IMR-90 (cell line): ENCODE results near the gene NAV2. TPM values are rescaled to one million over a fixed set of nuclear protein-coding genes. Genes with fewer than 3 reads are reported as not detected.

Source experiments
- ATAC-seq: fragments of 200-7000 bp; cut with Tn5 transposase; 2 replicates; pipeline ENCODE4 v1.9.1; 2020; ENCODE audit warnings: low read depth, mild to moderate bottlenecking, moderate library complexity
- BruUV-seq: library from RNA; stranded (reverse); fragments of 400-500 nt; replicated peaks from 2 replicates; lab custom pipeline; 2021; lab: Mats Ljungman, UMichigan
- CTCF ChIA-PET: fragments of 300-600 bp; formaldehyde crosslinking; extraction: SDS; loops from one replicate; lab custom pipeline; 2021; ENCODE audit warnings: antibody characterized with exemption; lab: Yijun Ruan, JAX
- POLR2A ChIA-PET: fragments of 300-600 bp; sonication (Branson Sonifier 250); formaldehyde crosslinking; loops from one replicate; lab custom pipeline; 2022; ENCODE audit warnings: antibody characterized with exemption; ENCODE audit not compliant: unreplicated experiment; lab: Charles Lee
- DNase-seq: peaks from one replicate; pipeline ENCODE4 v3.0.0; 2013
- H2AFZ ChIP-seq: replicated peaks from 2 replicates; pipeline ENCODE3; 2013; ENCODE audit warnings: low read length, mild to moderate bottlenecking; ENCODE audit not compliant: poor library complexity
- H2AK5ac ChIP-seq: 2 replicates; pipeline ENCODE4 v1.6.1; 2013; ENCODE audit warnings: low read depth, low read length, inconsistent platforms
- H2AK9ac ChIP-seq: replicated peaks from 2 replicates; pipeline ENCODE3; 2013; ENCODE audit warnings: mild to moderate bottlenecking, low read depth, low read length, moderate library complexity; ENCODE audit not compliant: poor library complexity
- H2BK120ac ChIP-seq: 2 replicates; pipeline ENCODE4 v1.6.1; 2013; ENCODE audit warnings: low read depth, low read length, inconsistent platforms
- H2BK15ac ChIP-seq: 3 replicates; pipeline ENCODE4 v1.6.1; 2013; ENCODE audit warnings: low read depth, low read length, inconsistent platforms
- H2BK20ac ChIP-seq: 2 replicates; pipeline ENCODE4 v1.6.1; 2013; ENCODE audit warnings: low read depth, mild to moderate bottlenecking, inconsistent platforms, low read length, moderate library complexity
- H2BK5ac ChIP-seq: 2 replicates; pipeline ENCODE4 v1.6.1; 2013; ENCODE audit warnings: mild to moderate bottlenecking, low read depth, low read length, inconsistent platforms; ENCODE audit not compliant: poor library complexity, severe bottlenecking
- H3K14ac ChIP-seq: replicated peaks from 2 replicates; pipeline ENCODE4 v1.6.1; 2013; ENCODE audit warnings: low read depth, low read length, inconsistent platforms
- H3K18ac ChIP-seq: 2 replicates; pipeline ENCODE4 v1.6.1; 2013; ENCODE audit warnings: low read depth, low read length, control low read depth
- H3K23ac ChIP-seq: 2 replicates; pipeline ENCODE4 v1.6.1; 2013; ENCODE audit warnings: low read depth, low read length, inconsistent platforms
- H3K27ac ChIP-seq: 2 replicates; pipeline ENCODE4 v1.5.1; 2013; ENCODE audit warnings: mild to moderate bottlenecking, control low read depth, low read length; ENCODE audit not compliant: insufficient read depth
- H3K27me3 ChIP-seq: 2 replicates; pipeline ENCODE4 v1.6.1; 2013; ENCODE audit warnings: low read length; ENCODE audit not compliant: control insufficient read depth, insufficient read depth
- H3K36me3 ChIP-seq: 2 replicates; pipeline ENCODE4 v1.6.1; 2013; ENCODE audit warnings: low read length, mixed read lengths; ENCODE audit not compliant: control insufficient read depth, insufficient read depth
- H3K4ac ChIP-seq: 2 replicates; pipeline ENCODE4 v1.6.1; 2013; ENCODE audit warnings: low read depth, low read length, inconsistent platforms
- H3K4me1 ChIP-seq: 2 replicates; pipeline ENCODE4 v1.6.1; 2013; ENCODE audit warnings: low read length, mixed read lengths; ENCODE audit not compliant: control insufficient read depth, insufficient read depth
- H3K4me2 ChIP-seq: 2 replicates; pipeline ENCODE4 v1.6.1; 2013; ENCODE audit warnings: low read depth, mild to moderate bottlenecking, control low read depth, low read length, moderate library complexity
- H3K4me3 ChIP-seq: 2 replicates; pipeline ENCODE4 v1.5.1; 2013; ENCODE audit warnings: low read depth, mild to moderate bottlenecking, control low read depth, low read length, moderate library complexity; ENCODE audit not compliant: insufficient read depth
- H3K56ac ChIP-seq: 2 replicates; pipeline ENCODE4 v1.6.1; 2013; ENCODE audit warnings: low read length, inconsistent platforms; ENCODE audit not compliant: insufficient read depth; ENCODE audit errors: extremely low read depth
- H3K79me1 ChIP-seq, 2 experiments: 2 replicates each; pipeline ENCODE4 v1.6.1; 2013; ENCODE audit warnings: low read length in 2 of 2, inconsistent platforms in 1 of 2, low read depth in 1 of 2
- H3K9ac ChIP-seq: 2 replicates; pipeline ENCODE4 v1.6.1; 2013; ENCODE audit warnings: low read depth, low read length, control low read depth
- H3K9me1 ChIP-seq: 2 replicates; pipeline ENCODE4 v1.6.1; 2013; ENCODE audit warnings: low read length, inconsistent platforms; ENCODE audit not compliant: insufficient read depth
- H3K9me3 ChIP-seq: 2 replicates; pipeline ENCODE4 v1.6.1; 2013; ENCODE audit warnings: low read length; ENCODE audit not compliant: control insufficient read depth, insufficient read depth
- H4K20me1 ChIP-seq: 2 replicates; pipeline ENCODE4 v1.6.1; 2013; ENCODE audit warnings: low read length, inconsistent platforms; ENCODE audit not compliant: insufficient read depth
- H4K5ac ChIP-seq: 2 replicates; pipeline ENCODE4 v1.6.1; 2013; ENCODE audit warnings: mild to moderate bottlenecking, low read depth, low read length, control low read depth
- H4K8ac ChIP-seq, 2 experiments: 2 replicates each; pipeline ENCODE4 v1.6.1; 2013; ENCODE audit warnings: low read depth in 2 of 2, low read length in 2 of 2, control low read depth in 1 of 2, inconsistent platforms in 1 of 2
- H4K91ac ChIP-seq: 2 replicates; pipeline ENCODE4 v1.6.1; 2013; ENCODE audit warnings: low read depth, low read length, inconsistent platforms; ENCODE audit not compliant: insufficient read depth
- BHLHE40 ChIP-seq: fragments of 150-350 bp; IDR thresholded peaks from 2 replicates; pipeline ENCODE4 v1.6.1; 2016; ENCODE audit warnings: mild to moderate bottlenecking, low read depth, low read length
- CEBPB ChIP-seq: IDR thresholded peaks from 2 replicates; pipeline ENCODE4 v1.6.1; 2012; ENCODE audit warnings: low read depth, low read length, improper control_type of control experiment
- CHD1 ChIP-seq: IDR thresholded peaks from 2 replicates; pipeline ENCODE4 v1.6.1; 2012; ENCODE audit warnings: low read depth, low read length, improper control_type of control experiment
- MAFK ChIP-seq: IDR thresholded peaks from 2 replicates; pipeline ENCODE4 v1.6.1; 2012; ENCODE audit warnings: low read depth, low read length, improper control_type of control experiment
- MAZ ChIP-seq: IDR thresholded peaks from 2 replicates; pipeline ENCODE4 v1.6.1; 2012; ENCODE audit warnings: low read depth, mild to moderate bottlenecking, low read length, improper control_type of control experiment, moderate library complexity, borderline replicate concordance
- MXI1 ChIP-seq: IDR thresholded peaks from 2 replicates; pipeline ENCODE4 v1.6.1; 2012; ENCODE audit warnings: low read depth, mild to moderate bottlenecking, low read length, moderate library complexity, borderline replicate concordance
- NFE2L2 ChIP-seq: fragments of 150-350 bp; IDR thresholded peaks from 2 replicates; pipeline ENCODE4 v1.6.1; 2016; ENCODE audit warnings: low read depth, mild to moderate bottlenecking, low read length
- RAD21 ChIP-seq: IDR thresholded peaks from 2 replicates; pipeline ENCODE4 v1.6.1; 2012; ENCODE audit warnings: low read length, improper control_type of control experiment
- RCOR1 ChIP-seq: IDR thresholded peaks from 2 replicates; pipeline ENCODE4 v1.6.1; 2012; ENCODE audit warnings: mild to moderate bottlenecking, low read length, improper control_type of control experiment; ENCODE audit not compliant: insufficient replicate concordance
- RFX5 ChIP-seq: IDR thresholded peaks from 2 replicates; pipeline ENCODE4 v1.8.0; 2012; ENCODE audit warnings: low read depth, mild to moderate bottlenecking, low read length, moderate library complexity
- SMC3 ChIP-seq: fragments of 150-350 bp; IDR thresholded peaks from 2 replicates; pipeline ENCODE4 v1.6.1; 2016; ENCODE audit warnings: low read depth, mild to moderate bottlenecking, antibody characterized with exemption, low read length, moderate library complexity
- WGBS, 2 experiments: methylation state at CpG; one replicate each; pipeline versions ENCODE4 v1.1.5 to v1.1.7; 2013; ENCODE audit warnings: missing lambda C conversion rate in 2 of 2; ENCODE audit not compliant: insufficient read length in 1 of 2; ENCODE audit errors: extremely low coverage in 2 of 2; 5-methylcytosine and 5-hydroxymethylcytosine counted together
- dilution Hi-C: fragments of 300-500 bp; cut with HindIII; formaldehyde crosslinking; loops from one replicate; pipeline ENCODE4 v1.14.3; 2018; ENCODE audit warnings: low sequenced_read_pairs; ENCODE audit not compliant: unreplicated experiment
- in situ Hi-C: fragments of 300-500 bp; cut with MboI; formaldehyde crosslinking; loops from 3 replicates; pipeline ENCODE4 v1.14.3; 2019; ENCODE audit warnings: low sequenced_read_pairs, inconsistent platforms, mixed read lengths
- intact Hi-C: fragments of 100-400 bp; cut with micrococcal nuclease; formaldehyde crosslinking; loops from 2 replicates; pipeline ENCODE4 v1.10.0; 2022
- polyA plus RNA-seq, 3 experiments: library from polyadenylated mRNA; depleted of rRNA; stranded (reverse); fragments of >200 nt; gene quantifications; 2 replicates each; pipeline ENCODE4 v1.2.3, GENCODE V29; 2012; ENCODE audit warnings: low replicate concordance in 1 of 3
- total RNA-seq: library from RNA; depleted of rRNA; stranded (reverse); fragments of >200 nt; gene quantifications from 2 replicates; pipeline ENCODE4 v1.2.3, GENCODE V29; 2012
- TF ChIP-seq, protein P1 (sequence below): fragments of 150-350 bp; IDR thresholded peaks from 2 replicates; pipeline ENCODE4 v1.6.1; 2017; ENCODE audit warnings: mild to moderate bottlenecking, antibody characterized with exemption, low read length, low read depth
- TF ChIP-seq, protein P2 (sequence below): fragments of 150-350 bp; IDR thresholded peaks from 2 replicates; pipeline ENCODE4 v1.6.1; 2016; ENCODE audit warnings: low read depth, mild to moderate bottlenecking, low read length, moderate library complexity, borderline replicate concordance

NAV2 gene
- total and polyA plus RNA-seq, 2 of the 4 experiments (the other 2 are of a cell fraction), result 4.5 to 12.6 TPM

DNA sequence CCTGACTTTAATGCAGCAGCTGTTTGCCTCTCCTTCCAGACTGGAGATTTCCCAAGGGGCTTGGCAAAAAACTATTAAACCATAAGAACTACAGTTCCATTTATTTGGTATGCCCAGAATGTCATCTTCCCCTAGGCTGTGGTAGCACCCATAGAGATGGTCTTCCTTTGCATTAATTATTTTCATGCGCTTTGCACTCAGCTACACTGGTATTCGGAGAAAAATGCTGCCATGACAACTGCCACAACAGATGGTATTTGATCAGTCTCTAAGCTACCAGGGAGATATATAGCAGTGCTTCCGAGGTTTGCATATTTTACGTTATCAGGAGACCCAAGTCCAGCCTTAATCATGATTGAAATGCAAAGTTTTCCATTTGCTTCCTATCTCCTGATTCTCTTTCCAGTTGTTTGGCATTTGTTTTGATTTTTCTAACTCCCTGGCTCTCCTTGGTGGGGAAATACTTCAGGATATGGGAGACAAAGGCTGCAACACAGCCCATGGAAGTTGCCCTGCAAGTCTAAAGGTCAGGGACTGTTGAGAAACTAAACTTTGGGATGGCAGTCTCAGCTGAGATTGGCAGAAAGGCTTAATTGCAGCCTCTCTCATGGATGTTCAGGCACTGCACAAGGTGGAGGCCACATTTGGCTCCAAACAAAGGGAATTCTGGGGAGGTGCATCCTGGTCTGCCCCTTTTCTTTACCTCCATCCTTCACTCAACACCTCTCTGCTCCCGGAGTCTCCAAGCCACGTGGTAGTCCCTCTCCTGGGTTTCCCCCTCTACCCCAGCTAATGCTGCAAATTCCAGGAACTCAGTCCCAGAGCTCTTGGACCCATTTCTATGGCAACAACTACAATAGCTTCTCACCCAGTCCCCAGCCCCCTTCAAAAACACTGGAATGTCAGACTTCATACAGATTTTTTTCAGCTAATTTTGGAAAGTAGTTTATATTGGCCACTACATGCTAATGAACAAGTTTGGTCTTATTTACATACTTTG is 151.8 kb downstream of the NAV2 start:
- CTCF ChIA-PET, result no interaction called here
- no peak overlapping the region for H3K23ac ChIP-seq

More for the DNA sequence above, 151.8 kb downstream of the NAV2 start:
- H3K9me3 ChIP-seq, result no peaks in the 10 kb centered on the region
- H3K4me3 ChIP-seq, result no peak overlapping the region
- H2BK15ac ChIP-seq, result no peak overlapping the region
- ATAC-seq, result 0 out of 2 replicates have a peak, but pooled peaks have one; percentile 27
- no peak overlapping the region for H4K5ac ChIP-seq
- BruUV-seq, result no TSS peak
- peaks cover 8% of the 10 kb centered on the region; the same call in 1 of the 2 replicates for H3K4me1 ChIP-seq
- H2AK9ac ChIP-seq, result no peak overlapping the region
- H3K4ac ChIP-seq, result no peak overlapping the region
- dilution Hi-C loops, result no loop called here
- H3K18ac ChIP-seq, result no peak overlapping the region
- peaks cover 5% of the 10 kb centered on the region; the same call in 1 of the 2 replicates for H4K20me1 ChIP-seq
- 100% methylated on average over 2 of the region's 6 CpGs; no CpG with 5 or more reads in 1 of the 2 experiments for WGBS, 2 experiments
- peaks cover 5% of the 10 kb centered on the region; the same call in 1 of the 2 replicates for H3K9me1 ChIP-seq
- no peak overlapping the region for H3K56ac ChIP-seq
- DNase-seq, result no peak
- POLR2A ChIA-PET, result no interaction called here
- H3K36me3 ChIP-seq, result peaks cover 5% of the 10 kb centered on the region; the same call in 1 of the 2 replicates
- H2BK120ac ChIP-seq, result no peak overlapping the region
- H2BK20ac ChIP-seq, result no peak overlapping the region
- no peak overlapping the region for H4K8ac ChIP-seq
- in situ Hi-C loops, result no loop called here
- no peaks in the 10 kb centered on the region for H3K27me3 ChIP-seq
- H2AFZ ChIP-seq, result no peak overlapping the region
- H4K91ac ChIP-seq, result no peak overlapping the region
- no peak overlapping the region for H3K14ac ChIP-seq
- H3K9ac ChIP-seq, result no peak overlapping the region
- intact Hi-C loops, result no loop called here
- TF ChIP-seq, protein P1, sequence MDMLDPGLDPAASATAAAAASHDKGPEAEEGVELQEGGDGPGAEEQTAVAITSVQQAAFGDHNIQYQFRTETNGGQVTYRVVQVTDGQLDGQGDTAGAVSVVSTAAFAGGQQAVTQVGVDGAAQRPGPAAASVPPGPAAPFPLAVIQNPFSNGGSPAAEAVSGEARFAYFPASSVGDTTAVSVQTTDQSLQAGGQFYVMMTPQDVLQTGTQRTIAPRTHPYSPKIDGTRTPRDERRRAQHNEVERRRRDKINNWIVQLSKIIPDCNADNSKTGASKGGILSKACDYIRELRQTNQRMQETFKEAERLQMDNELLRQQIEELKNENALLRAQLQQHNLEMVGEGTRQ, result no peak
- TF ChIP-seq CHD1 (no peak), RCOR1 (no peak), CEBPB (no peak), BHLHE40 (no peak), MXI1 (no peak), SMC3 (no peak), MAFK (no peak), RFX5 (no peak), NFE2L2 (no peak), MAZ (no peak), RAD21 (no peak)
- TF ChIP-seq, protein P2, sequence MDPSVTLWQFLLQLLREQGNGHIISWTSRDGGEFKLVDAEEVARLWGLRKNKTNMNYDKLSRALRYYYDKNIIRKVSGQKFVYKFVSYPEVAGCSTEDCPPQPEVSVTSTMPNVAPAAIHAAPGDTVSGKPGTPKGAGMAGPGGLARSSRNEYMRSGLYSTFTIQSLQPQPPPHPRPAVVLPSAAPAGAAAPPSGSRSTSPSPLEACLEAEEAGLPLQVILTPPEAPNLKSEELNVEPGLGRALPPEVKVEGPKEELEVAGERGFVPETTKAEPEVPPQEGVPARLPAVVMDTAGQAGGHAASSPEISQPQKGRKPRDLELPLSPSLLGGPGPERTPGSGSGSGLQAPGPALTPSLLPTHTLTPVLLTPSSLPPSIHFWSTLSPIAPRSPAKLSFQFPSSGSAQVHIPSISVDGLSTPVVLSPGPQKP, result no peak
- no peak overlapping the region for H2BK5ac ChIP-seq
- H3K79me1 ChIP-seq, result peaks cover 21 to 25% of the 10 kb centered on the region in 2 experiments; a peak in 2 of 4 replicates
- H2AK5ac ChIP-seq, result no peak overlapping the region
- H3K27ac ChIP-seq, result no peak overlapping the region
- no peak overlapping the region for H3K4me2 ChIP-seq
